Neural cell (in vitro differentiated cells): ENCODE results near the gene FAM9C.

Source experiments
- EZH2 ChIP-seq: fragments of 200-600, 300-800 bp; shearing (Covaris generic), sonication (generic); IDR thresholded peaks from 2 replicates; pipeline ENCODE4 v1.6.1; 2014; ENCODE audit warnings: antibody characterized with exemption, low read length, borderline replicate concordance, mild to moderate bottlenecking; ENCODE audit not compliant: insufficient read depth, poor library complexity, severe bottlenecking
- POLR2AphosphoS5 ChIP-seq: IDR thresholded peaks from 2 replicates; pipeline ENCODE4 v1.6.1; 2012
- TF ChIP-seq, protein P1 (sequence below): IDR thresholded peaks from 2 replicates; pipeline ENCODE4 v1.6.1; 2012; ENCODE audit warnings: borderline replicate concordance

DNA sequence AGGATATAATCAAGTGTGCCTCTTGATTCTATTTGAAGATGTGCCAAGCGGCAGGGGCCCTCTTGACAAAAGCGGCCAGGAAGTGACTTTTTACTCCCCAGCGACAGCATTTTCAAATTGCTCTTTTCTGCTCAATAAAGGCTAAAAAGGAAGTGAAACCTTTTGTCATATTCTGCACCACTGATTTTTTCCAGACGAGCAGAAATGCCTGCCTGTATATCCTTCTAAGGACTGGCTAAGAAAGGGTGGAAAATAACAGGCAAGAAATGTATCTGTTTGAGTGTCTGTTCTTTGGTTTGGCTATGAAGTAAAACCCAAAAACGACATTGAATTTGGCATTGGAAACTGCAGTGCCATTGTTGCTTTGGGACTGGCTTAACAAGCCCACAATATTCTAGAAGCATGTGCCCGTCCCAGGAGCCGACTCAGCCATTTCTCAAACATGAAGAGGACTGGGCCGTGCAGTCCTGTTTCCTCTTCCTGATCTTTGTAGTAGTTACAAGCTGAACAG is 44.1 kb downstream of the FAM9C start:
- TF ChIP-seq POLR2AphosphoS5 (no peak), EZH2 (no peak)
- TF ChIP-seq, protein P1, sequence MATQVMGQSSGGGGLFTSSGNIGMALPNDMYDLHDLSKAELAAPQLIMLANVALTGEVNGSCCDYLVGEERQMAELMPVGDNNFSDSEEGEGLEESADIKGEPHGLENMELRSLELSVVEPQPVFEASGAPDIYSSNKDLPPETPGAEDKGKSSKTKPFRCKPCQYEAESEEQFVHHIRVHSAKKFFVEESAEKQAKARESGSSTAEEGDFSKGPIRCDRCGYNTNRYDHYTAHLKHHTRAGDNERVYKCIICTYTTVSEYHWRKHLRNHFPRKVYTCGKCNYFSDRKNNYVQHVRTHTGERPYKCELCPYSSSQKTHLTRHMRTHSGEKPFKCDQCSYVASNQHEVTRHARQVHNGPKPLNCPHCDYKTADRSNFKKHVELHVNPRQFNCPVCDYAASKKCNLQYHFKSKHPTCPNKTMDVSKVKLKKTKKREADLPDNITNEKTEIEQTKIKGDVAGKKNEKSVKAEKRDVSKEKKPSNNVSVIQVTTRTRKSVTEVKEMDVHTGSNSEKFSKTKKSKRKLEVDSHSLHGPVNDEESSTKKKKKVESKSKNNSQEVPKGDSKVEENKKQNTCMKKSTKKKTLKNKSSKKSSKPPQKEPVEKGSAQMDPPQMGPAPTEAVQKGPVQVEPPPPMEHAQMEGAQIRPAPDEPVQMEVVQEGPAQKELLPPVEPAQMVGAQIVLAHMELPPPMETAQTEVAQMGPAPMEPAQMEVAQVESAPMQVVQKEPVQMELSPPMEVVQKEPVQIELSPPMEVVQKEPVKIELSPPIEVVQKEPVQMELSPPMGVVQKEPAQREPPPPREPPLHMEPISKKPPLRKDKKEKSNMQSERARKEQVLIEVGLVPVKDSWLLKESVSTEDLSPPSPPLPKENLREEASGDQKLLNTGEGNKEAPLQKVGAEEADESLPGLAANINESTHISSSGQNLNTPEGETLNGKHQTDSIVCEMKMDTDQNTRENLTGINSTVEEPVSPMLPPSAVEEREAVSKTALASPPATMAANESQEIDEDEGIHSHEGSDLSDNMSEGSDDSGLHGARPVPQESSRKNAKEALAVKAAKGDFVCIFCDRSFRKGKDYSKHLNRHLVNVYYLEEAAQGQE: no peak
